H1 (cell line): ENCODE data around the gene SAT2. TPM values are rescaled to one million over a fixed set of nuclear protein-coding genes. Genes with fewer than 3 reads are reported as not detected.
A peak's percentile ranks its signal among the peaks of the same experiment; 100 is the strongest.

Source experiments
- CTCF ChIA-PET: fragments of 300-600 bp; sonication (Branson Sonifier 250); formaldehyde crosslinking; loops from one replicate; lab custom pipeline; 2021; ENCODE audit not compliant: partially characterized antibody; lab: Charles Lee
- POLR2A ChIA-PET: fragments of 300-600 bp; sonication (Branson Sonifier 250); formaldehyde crosslinking; loops from one replicate; lab custom pipeline; 2021; ENCODE audit warnings: inconsistent platforms; ENCODE audit not compliant: partially characterized antibody; lab: Charles Lee
- DNase-seq, 2 experiments: peaks; one replicate each; pipeline versions ENCODE4 v3.0.0 to v3.0.0-alpha.2; 2010 to 2022; ENCODE audit warnings: low spot score in 2 of 2, low read depth in 1 of 2, mixed read lengths in 1 of 2
- FAIRE-seq: peaks from 2 replicates; lab custom pipeline; 2011; peaks lifted over from hg19 to GRCh38; lab: Jason Lieb, UNC
- H2AFZ ChIP-seq: 2 replicates; pipeline ENCODE4 v1.8.1; 2012; ENCODE audit warnings: low read length, inconsistent platforms
- H2AK5ac ChIP-seq: 2 replicates; pipeline ENCODE4 v1.6.1; 2013; ENCODE audit warnings: low read depth, low read length
- H2BK120ac ChIP-seq: replicated peaks from 2 replicates; pipeline ENCODE3; 2013; ENCODE audit warnings: low read depth, low read length, inconsistent platforms
- H2BK12ac ChIP-seq: 2 replicates; pipeline ENCODE4 v1.6.1; 2013; ENCODE audit warnings: low read depth, low read length
- H2BK15ac ChIP-seq: 2 replicates; pipeline ENCODE4 v1.6.1; 2013; ENCODE audit warnings: low read length
- H2BK20ac ChIP-seq: 2 replicates; pipeline ENCODE4 v1.6.1; 2013; ENCODE audit warnings: low read length
- H2BK5ac ChIP-seq: 2 replicates; pipeline ENCODE4 v1.6.1; 2013; ENCODE audit warnings: low read depth, low read length
- H3K14ac ChIP-seq: 2 replicates; pipeline ENCODE4 v1.6.1; 2013; ENCODE audit warnings: inconsistent platforms; ENCODE audit not compliant: insufficient read length
- H3K18ac ChIP-seq: 2 replicates; pipeline ENCODE4 v1.6.1; 2013; ENCODE audit warnings: low read length; ENCODE audit errors: extremely low read depth
- H3K23ac ChIP-seq: 2 replicates; pipeline ENCODE4 v1.6.1; 2013; ENCODE audit warnings: inconsistent platforms; ENCODE audit not compliant: insufficient read length
- H3K23me2 ChIP-seq: 2 replicates; pipeline ENCODE4 v1.6.1; 2013; ENCODE audit warnings: low read depth, low read length
- H3K27ac ChIP-seq: 2 replicates; pipeline ENCODE4 v1.6.1; 2011; ENCODE audit warnings: low read depth, low read length, inconsistent platforms
- H3K27me3 ChIP-seq, 4 experiments: replicated peaks in 1 of 4; 1 replicate in 1 of 4; 2 replicates in 3 of 4; pipeline versions ENCODE4 v1.6.1 to v1.8.1; 2011 to 2013; ENCODE audit warnings: low read length in 3 of 4, mild to moderate bottlenecking in 3 of 4, inconsistent platforms in 2 of 4, mixed read lengths in 2 of 4, moderate library complexity in 1 of 4; ENCODE audit not compliant: control insufficient read depth in 3 of 4, insufficient read depth in 3 of 4; ENCODE audit errors: extremely low read depth in 1 of 4
- H3K36me3 ChIP-seq, 4 experiments: 2 replicates each; pipeline versions ENCODE4 v1.6.1 to v1.8.1; 2011 to 2013; ENCODE audit warnings: mild to moderate bottlenecking in 4 of 4, low read length in 3 of 4, moderate library complexity in 2 of 4, control low read depth in 1 of 4, inconsistent platforms in 1 of 4; ENCODE audit not compliant: insufficient read depth in 4 of 4, control insufficient read depth in 2 of 4
- H3K4ac ChIP-seq: replicated peaks from 2 replicates; pipeline ENCODE3; 2013; ENCODE audit warnings: low read length, low read depth, mixed read lengths, inconsistent platforms; ENCODE audit not compliant: insufficient read length
- H3K4me1 ChIP-seq, 4 experiments: replicated peaks in 1 of 4; 1 replicate in 1 of 4; 2 replicates in 3 of 4; pipeline versions ENCODE4 v1.6.1 to v1.8.1; 2011 to 2013; ENCODE audit warnings: low read length in 3 of 4, inconsistent platforms in 2 of 4, mixed read lengths in 1 of 4; ENCODE audit not compliant: insufficient read depth in 4 of 4, control insufficient read depth in 3 of 4
- H3K4me2 ChIP-seq, 2 experiments: 2 replicates each; pipeline versions ENCODE4 v1.6.1 to v1.8.1; 2011 to 2013; ENCODE audit warnings: low read depth in 2 of 2, low read length in 2 of 2, control low read depth in 1 of 2, inconsistent platforms in 1 of 2, mild to moderate bottlenecking in 1 of 2; ENCODE audit not compliant: insufficient read depth in 1 of 2
- H3K4me3 ChIP-seq, 4 experiments: fragments of 200-600, 300-600 bp in 1 of 4; sonication (generic), shearing (Covaris generic), sonication (Bioruptor Twin) in 1 of 4; 2 replicates each; pipeline versions ENCODE4 v1.5.1 to v1.8.1; 2011 to 2016; ENCODE audit warnings: low read length in 4 of 4, low read depth in 3 of 4, control low read depth in 2 of 4, inconsistent platforms in 2 of 4, mild to moderate bottlenecking in 2 of 4, mixed read lengths in 1 of 4, moderate library complexity in 1 of 4; ENCODE audit not compliant: insufficient read depth in 2 of 4; ENCODE audit errors: extremely low read depth in 1 of 4
- H3K56ac ChIP-seq: replicated peaks from 2 replicates; pipeline ENCODE3; 2013; ENCODE audit warnings: low read depth, mild to moderate bottlenecking, mixed read lengths, low read length, inconsistent platforms; ENCODE audit not compliant: insufficient read length
- H3K79me1 ChIP-seq: 2 replicates; pipeline ENCODE4 v1.6.1; 2013; ENCODE audit warnings: low read depth, low read length, control low read depth
- H3K79me2 ChIP-seq, 2 experiments: 2 replicates each; pipeline versions ENCODE4 v1.6.1 to v1.8.1; 2012 to 2013; ENCODE audit warnings: low read length in 2 of 2, mild to moderate bottlenecking in 2 of 2, inconsistent platforms in 1 of 2; ENCODE audit not compliant: insufficient read depth in 2 of 2, control insufficient read depth in 1 of 2
- H3K9ac ChIP-seq, 4 experiments: replicated peaks in 1 of 4; 1 replicate in 1 of 4; 2 replicates in 3 of 4; pipeline versions ENCODE4 v1.6.1 to v1.8.1; 2011 to 2013; ENCODE audit warnings: low read depth in 3 of 4, low read length in 3 of 4, control low read depth in 2 of 4, mild to moderate bottlenecking in 2 of 4, moderate library complexity in 2 of 4, inconsistent platforms in 1 of 4; ENCODE audit errors: extremely low read depth in 1 of 4
- H3K9me3 ChIP-seq, 2 experiments: 2 replicates each; pipeline versions ENCODE4 v1.6.1 to v1.8.1; 2012 to 2013; ENCODE audit warnings: mild to moderate bottlenecking in 2 of 2, moderate library complexity in 2 of 2, control low read depth in 1 of 2, inconsistent platforms in 1 of 2, low read depth in 1 of 2, low read length in 1 of 2, mixed read lengths in 1 of 2; ENCODE audit not compliant: insufficient read depth in 2 of 2
- H4K20me1 ChIP-seq, 2 experiments: replicated peaks in 1 of 2; 2 replicates each; pipeline versions ENCODE3 to v1.8.1; 2011 to 2013; ENCODE audit warnings: inconsistent platforms in 2 of 2, low read length in 2 of 2, mild to moderate bottlenecking in 1 of 2; ENCODE audit not compliant: insufficient read depth in 2 of 2, control insufficient read depth in 1 of 2
- H4K5ac ChIP-seq: 2 replicates; pipeline ENCODE4 v1.6.1; 2013; ENCODE audit warnings: low read length, low read depth, mixed read lengths, inconsistent platforms; ENCODE audit not compliant: insufficient read length
- H4K8ac ChIP-seq: 2 replicates; pipeline ENCODE4 v1.8.0; 2013; ENCODE audit warnings: mild to moderate bottlenecking, moderate library complexity, low read length, inconsistent platforms; ENCODE audit not compliant: insufficient read depth; ENCODE audit errors: extremely low read depth
- H4K91ac ChIP-seq: replicated peaks from 2 replicates; pipeline ENCODE3; 2013; ENCODE audit warnings: low read length, mixed read lengths, inconsistent platforms; ENCODE audit not compliant: insufficient read length
- CHD2 ChIP-seq: IDR thresholded peaks from 2 replicates; pipeline ENCODE4 v1.6.1; 2012; ENCODE audit warnings: low read length, improper control_type of control experiment
- CTCF ChIP-seq, 3 experiments: IDR thresholded peaks; 1 replicate in 2 of 3; 2 replicates in 1 of 3; pipeline versions ENCODE4 v1.5.1 to v1.6.1; 2011; ENCODE audit warnings: low read length in 3 of 3, mild to moderate bottlenecking in 3 of 3, inconsistent platforms in 2 of 3, low read depth in 1 of 3, moderate library complexity in 1 of 3; ENCODE audit not compliant: insufficient read depth in 1 of 3; ENCODE audit errors: control extremely low read depth in 1 of 3
- RAD21 ChIP-seq, 2 experiments: IDR thresholded peaks in 1 of 2; conservative IDR thresholded peaks in 1 of 2; 2 replicates each; pipeline ENCODE4 v1.6.1; 2011; ENCODE audit warnings: low read depth in 2 of 2, low read length in 2 of 2, improper control_type of control experiment in 1 of 2, inconsistent platforms in 1 of 2, mild to moderate bottlenecking in 1 of 2, moderate library complexity in 1 of 2
- SIN3A ChIP-seq, 2 experiments: IDR thresholded peaks in 1 of 2; conservative IDR thresholded peaks in 1 of 2; 2 replicates each; pipeline ENCODE4 v1.6.1; 2011 to 2012; ENCODE audit warnings: low read length in 2 of 2, improper control_type of control experiment in 1 of 2, low read depth in 1 of 2, mild to moderate bottlenecking in 1 of 2
- SP1 ChIP-seq: IDR thresholded peaks from 2 replicates; pipeline ENCODE4 v1.6.1; 2011; ENCODE audit warnings: low read depth, low read length
- SRF ChIP-seq: IDR thresholded peaks from 2 replicates; pipeline ENCODE4 v1.6.1; 2011; ENCODE audit warnings: mild to moderate bottlenecking, low read depth, low read length, moderate library complexity
- SUZ12 ChIP-seq: fragments of 200-600 bp; sonication (generic); IDR thresholded peaks from 2 replicates; pipeline ENCODE4 v1.6.1; 2012; ENCODE audit warnings: mild to moderate bottlenecking, inconsistent platforms, low read length, moderate library complexity, mixed read lengths
- YY1 ChIP-seq: IDR thresholded peaks from 2 replicates; pipeline ENCODE4 v1.6.1; 2011; ENCODE audit warnings: low read depth, mild to moderate bottlenecking, low read length
- WGBS, 2 experiments: shearing (Covaris generic) in 1 of 2; methylation state at CpG; one replicate each; pipeline versions ENCODE4 v1.1.6 to v1.1.7; 2013 to 2015; ENCODE audit warnings: low lambda C conversion rate in 2 of 2, mixed read lengths in 2 of 2, inconsistent platforms in 1 of 2, low coverage in 1 of 2, missing lambda C conversion rate in 1 of 2; ENCODE audit not compliant: insufficient replicate concordance in 2 of 2, insufficient coverage in 1 of 2, insufficient read length in 1 of 2; ENCODE audit errors: extremely low coverage in 1 of 2, missing lambda C conversion rate in 1 of 2; 5-methylcytosine and 5-hydroxymethylcytosine counted together
- polyA plus RNA-seq, 7 experiments: library from polyadenylated mRNA; depleted of rRNA in 3 of 7; stranded (reverse) in 5 of 7; unstranded in 2 of 7; fragments of >200 nt in 5 of 7; fragments of 200-250 nt in 2 of 7; gene quantifications; 1 replicate in 5 of 7; 2 replicates in 1 of 7; 4 replicates in 1 of 7; pipeline versions ENCODE4 v1.2.1 to v1.2.3, GENCODE V29; 2011 to 2013; ENCODE audit warnings: missing spikeins in 2 of 7, mixed read lengths in 2 of 7
- total RNA-seq: library from RNA; stranded (reverse); fragmentation: NEBNext Ultra II Directional; extraction: Animal tissue kit (Norgen Biotek cat#: 25700); gene quantifications from 2 replicates; pipeline ENCODE4 v1.2.1, GENCODE V29; 2021

The SAT2 gene
- total and polyA plus RNA-seq, 2 of the 8 experiments (the other 6 are each of a cell fraction or from before 2014, with no cell fraction given) = 36.4 to 72.3 TPM

DNA sequence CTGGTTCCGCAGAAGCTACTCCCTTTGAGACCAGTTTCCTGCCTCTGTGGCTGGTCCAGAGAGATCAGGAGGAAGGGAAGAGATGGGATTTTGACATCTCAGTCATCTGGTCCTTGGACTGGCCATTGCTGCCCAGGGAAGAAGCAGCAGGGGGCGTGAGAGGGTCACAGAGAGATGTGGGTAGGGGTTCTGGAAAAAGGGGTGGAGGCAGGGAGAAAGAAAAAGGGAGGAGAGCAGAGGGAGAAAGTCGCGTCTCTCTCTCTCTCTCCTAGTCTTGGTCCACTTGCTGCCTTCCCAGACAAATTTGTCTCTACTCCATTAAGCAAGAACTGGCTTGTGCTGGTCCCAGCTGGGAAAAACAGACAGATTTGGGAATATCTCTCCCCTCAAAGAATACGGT, 6.8 kb upstream of the SAT2 start:
- H2BK20ac ChIP-seq = peak overlapping the region; percentile 48; the same call in 1 of the 2 replicates
- H2AK5ac ChIP-seq = no peak overlapping the region
- no peaks in the 10 kb centered on the region for H3K27me3 ChIP-seq
- TF ChIP-seq YY1 = 0 out of 2 replicates have a peak, but pooled peaks have one; percentile 52
- TF ChIP-seq SRF = no peak
- no peak for TF ChIP-seq SUZ12
- 0 out of 2 replicates have a peak, but pooled peaks have one; percentile 21 for TF ChIP-seq SP1
- peak in 1 of 2 experiments; percentile 57; a peak in 1 of 4 replicates for TF ChIP-seq SIN3A (conservative IDR thresholded peaks at IDR 0.05 in 1 of 2, IDR thresholded peaks at IDR 0.05 in 1 of 2; ENCODE audit: low read depth in 1 of 2, low read length in 2 of 2)
- TF ChIP-seq CTCF (IDR thresholded peaks at IDR 0.05; ENCODE audit: control extremely low read depth in 1 of 3, insufficient read depth in 1 of 3, low read depth in 1 of 3, low read length in 3 of 3) = peak; percentile 73 to 80 (median 80)
- TF ChIP-seq RAD21 (IDR thresholded peaks at IDR 0.05 in 1 of 2, conservative IDR thresholded peaks at IDR 0.05 in 1 of 2; ENCODE audit: low read depth in 2 of 2, low read length in 2 of 2) = peak; percentile 81 to 89
- TF ChIP-seq CHD2 = no peak
- no peaks in the 10 kb centered on the region for H3K36me3 ChIP-seq
- peak in 1 of 2 experiments; percentile 87 for DNase-seq
- 0 out of 2 replicates have a peak overlapping the region, but pooled peaks have one; percentile 50 for H2BK12ac ChIP-seq
- ChIA-PET CTCF (interaction anchor here (0.6 to 15.7 kb wide), 14 partner anchors 8 to 167 kb away, joined by 3 to 332 read pairs (median 25); partner anchors contain the start of genes ATP1B2, DNAH2, EFNB3 and FXR2), POLR2A (interaction anchor here (1.4 to 79.4 kb wide), 3 partner anchors 32 to 79 kb away, joined by 3 to 2272 read pairs (median 3); partner anchors contain the start of genes ATP1B2, MPDU1, TP53 and WRAP53)
- no peak overlapping the region for H3K23ac ChIP-seq
- H3K18ac ChIP-seq = no peak overlapping the region
- no peak overlapping the region for H2BK15ac ChIP-seq
- H3K9me3 ChIP-seq = no peaks in the 10 kb centered on the region
- no peak overlapping the region for H2AFZ ChIP-seq
- H3K4me2 ChIP-seq = no peak overlapping the region
- peak; percentile 13 for FAIRE-seq
- H2BK5ac ChIP-seq = no peak overlapping the region
- H3K23me2 ChIP-seq = no peaks in the 10 kb centered on the region
- H4K91ac ChIP-seq = no peak overlapping the region
- 51% methylated on average over 3 of the region's 5 CpGs; no CpG with 5 or more reads in 1 of the 2 experiments for WGBS, 2 experiments
- no peak overlapping the region for H3K14ac ChIP-seq
- peak overlapping the region; percentile 20 for H3K4ac ChIP-seq
- no peak overlapping the region for H3K9ac ChIP-seq
- H4K8ac ChIP-seq = no peak overlapping the region; the same call in 1 of the 2 replicates
- no peak overlapping the region for H4K5ac ChIP-seq
- no peak overlapping the region for H3K56ac ChIP-seq
- H3K4me1 ChIP-seq = peaks cover 0 to 12% (median 3%) of the 10 kb centered on the region in 4 experiments; a peak in 3 of 7 replicates
- no peaks in the 10 kb centered on the region for H4K20me1 ChIP-seq
- no peak overlapping the region for H3K27ac ChIP-seq
- H3K4me3 ChIP-seq = no peak overlapping the region
- no peaks in the 10 kb centered on the region for H3K79me1 ChIP-seq
- H2BK120ac ChIP-seq = no peak overlapping the region
- H3K79me2 ChIP-seq = no peaks in the 10 kb centered on the region
